ENCODE measurements around the gene RFX3.

GRCh38 chr9:3436629-3437420 is 89.0 kb downstream of the RFX3 start:
- TF ChIP-seq POLR2A (IDR thresholded peaks at IDR 0.05), result no peak
- no peak for TF ChIP-seq CTCF (IDR thresholded peaks at IDR 0.05)
- TF ChIP-seq POLR2AphosphoS5 (IDR thresholded peaks at IDR 0.05), result no peak
- TF ChIP-seq EP300 (IDR thresholded peaks at IDR 0.05), result no peak
